PC-9 (cell line): Measurements from ENCODE around the gene TSHZ2. TPM values are rescaled to one million over a fixed set of nuclear protein-coding genes. Genes with fewer than 3 reads are reported as not detected.

Experiments used
- BruUV-seq: library from RNA; stranded (reverse); fragments of 400-500 nt; replicated peaks from 2 replicates; lab custom pipeline; 2021; lab: Mats Ljungman, UMichigan
- CTCF ChIA-PET: fragments of 300-600 bp; sonication (Branson Sonifier 250); formaldehyde crosslinking; loops from one replicate; lab custom pipeline; 2022; ENCODE audit warnings: antibody characterized with exemption; lab: Charles Lee
- POLR2A ChIA-PET: fragments of 300-600 bp; sonication (Branson Sonifier 250); formaldehyde crosslinking; loops from one replicate; lab custom pipeline; 2022; ENCODE audit warnings: antibody characterized with exemption; ENCODE audit not compliant: unreplicated experiment; lab: Charles Lee
- DNase-seq, 2 experiments: peaks; one replicate each; pipeline versions ENCODE4 v3.0.0 to v3.0.0-alpha.2; 2015 to 2022; ENCODE audit warnings: mixed read lengths in 1 of 2
- H2AFZ ChIP-seq: fragments of 200-600 bp; sonication (generic); 2 replicates; pipeline ENCODE4 v1.8.1; 2017; ENCODE audit warnings: antibody characterized with exemption
- H3F3A ChIP-seq: fragments of 200-600 bp; sonication (generic); 2 replicates; pipeline ENCODE4 v1.8.1; 2017; ENCODE audit warnings: antibody characterized with exemption, mild to moderate bottlenecking, low read depth; ENCODE audit not compliant: insufficient read depth
- H3K27ac ChIP-seq: fragments of 200-600 bp; sonication (generic); 2 replicates; pipeline ENCODE4 v1.6.1; 2016; ENCODE audit warnings: mixed run types
- H3K27me3 ChIP-seq: fragments of 200-600 bp; sonication (generic); 2 replicates; pipeline ENCODE4 v1.6.1; 2016; ENCODE audit warnings: low read depth, mixed run types; ENCODE audit not compliant: insufficient read depth
- H3K36me3 ChIP-seq: fragments of 200-600 bp; sonication (generic); 2 replicates; pipeline ENCODE4 v1.6.1; 2016; ENCODE audit warnings: low read depth, mixed run types
- H3K4me1 ChIP-seq: fragments of 200-600 bp; sonication (generic); replicated peaks from 2 replicates; pipeline ENCODE4 v1.6.1; 2016; ENCODE audit warnings: mixed run types; ENCODE audit not compliant: insufficient read depth
- H3K4me2 ChIP-seq: fragments of 200-600 bp; sonication (generic); 2 replicates; pipeline ENCODE4 v1.6.1; 2017; ENCODE audit warnings: mixed run types
- H3K4me3 ChIP-seq: fragments of 200-600 bp; sonication (generic); 2 replicates; pipeline ENCODE4 v1.6.1; 2016; ENCODE audit warnings: mixed run types
- H3K79me2 ChIP-seq: fragments of 200-600 bp; sonication (generic); 2 replicates; pipeline ENCODE4 v1.6.1; 2017; ENCODE audit warnings: low read depth, mixed run types
- H3K9me2 ChIP-seq: fragments of 200-600 bp; sonication (generic); 2 replicates; pipeline ENCODE4 v1.8.1; 2017; ENCODE audit warnings: mild to moderate bottlenecking; ENCODE audit not compliant: insufficient read depth
- H3K9me3 ChIP-seq: fragments of 200-600 bp; sonication (generic); 2 replicates; pipeline ENCODE4 v1.8.1; 2016; ENCODE audit warnings: low read depth; ENCODE audit not compliant: insufficient read depth
- H4K20me1 ChIP-seq: fragments of 200-600 bp; sonication (generic); 2 replicates; pipeline ENCODE4 v1.8.1; 2017; ENCODE audit not compliant: insufficient read depth
- CTCF ChIP-seq: fragments of 200-600 bp; sonication (generic); conservative IDR thresholded peaks from 2 replicates; pipeline ENCODE4 v1.6.1; 2017; ENCODE audit warnings: mixed run types, antibody characterized with exemption, mild to moderate bottlenecking, moderate library complexity
- EZH2 ChIP-seq: fragments of 200-600 bp; sonication (generic); IDR thresholded peaks from 2 replicates; pipeline ENCODE4 v1.8.0; 2017; ENCODE audit warnings: antibody characterized with exemption, low read depth
- intact Hi-C: fragments of 100-400 bp; cut with micrococcal nuclease; formaldehyde crosslinking; loops from one replicate; pipeline ENCODE4 v1.10.0; 2022; ENCODE audit not compliant: unreplicated experiment
- total RNA-seq: library from RNA; stranded (reverse); gene quantifications from 2 replicates; pipeline ENCODE4 v1.2.3, GENCODE V29; 2021

TSHZ2 gene
- total RNA-seq, 1 experiment from 2014 or later = not detected

DNA sequence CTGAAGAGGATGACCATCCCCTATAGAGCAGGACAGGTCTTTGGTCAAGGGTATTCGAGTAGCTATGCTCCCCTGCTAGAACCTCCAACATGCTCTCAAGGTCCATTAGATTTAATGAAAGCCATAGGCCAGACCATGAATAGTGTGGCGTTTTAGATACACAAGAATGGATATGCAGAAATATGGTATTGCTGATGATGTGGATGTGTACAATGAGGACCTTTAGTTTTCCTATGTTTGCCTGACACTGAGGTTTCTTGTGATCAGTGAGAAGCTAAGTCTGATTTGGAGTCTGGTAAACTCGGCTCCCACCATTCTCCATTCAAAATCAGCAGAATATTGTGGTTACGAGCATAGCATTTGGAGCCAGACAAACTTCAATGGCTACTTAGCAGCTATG is 125.6 kb downstream of the TSHZ2 start:
- H3K4me3 ChIP-seq = no peak overlapping the region
- H3K79me2 ChIP-seq = no peaks in the 10 kb centered on the region
- CTCF ChIA-PET = no interaction called here
- no peaks in the 10 kb centered on the region for H3K36me3 ChIP-seq
- no peaks in the 10 kb centered on the region for H4K20me1 ChIP-seq
- POLR2A ChIA-PET = no interaction called here
- no TSS peak for BruUV-seq
- H3K27ac ChIP-seq = no peak overlapping the region
- H3K9me2 ChIP-seq = no peaks in the 10 kb centered on the region
- no peaks in the 10 kb centered on the region for H3K9me3 ChIP-seq
- H2AFZ ChIP-seq = no peak overlapping the region
- H3F3A ChIP-seq = no peaks in the 10 kb centered on the region
- TF ChIP-seq EZH2 = no peak
- no peak for TF ChIP-seq CTCF
- H3K27me3 ChIP-seq = peaks cover 38% of the 10 kb centered on the region
- intact Hi-C loops = no loop called here
- DNase-seq = no peak
- H3K4me1 ChIP-seq = no peaks in the 10 kb centered on the region
- H3K4me2 ChIP-seq = no peak overlapping the region

GRCh38 chr20:53098621-53099020 is 126.5 kb downstream of the TSHZ2 start:
- H3K27ac ChIP-seq = no peak overlapping the region
- no peak overlapping the region for H2AFZ ChIP-seq
- BruUV-seq = no TSS peak
- no peaks in the 10 kb centered on the region for H3F3A ChIP-seq
- POLR2A ChIA-PET = no interaction called here
- H3K9me2 ChIP-seq = no peaks in the 10 kb centered on the region
- intact Hi-C loops = no loop called here
- H3K36me3 ChIP-seq = no peaks in the 10 kb centered on the region
- H3K4me2 ChIP-seq = no peak overlapping the region
- TF ChIP-seq CTCF = no peak
- TF ChIP-seq EZH2 = no peak
- peaks cover 39% of the 10 kb centered on the region for H3K27me3 ChIP-seq
- H3K9me3 ChIP-seq = no peaks in the 10 kb centered on the region
- no peaks in the 10 kb centered on the region for H4K20me1 ChIP-seq
- H3K4me1 ChIP-seq = no peaks in the 10 kb centered on the region
- no peaks in the 10 kb centered on the region for H3K79me2 ChIP-seq
- no peak for DNase-seq
- no peak overlapping the region for H3K4me3 ChIP-seq
- CTCF ChIA-PET = no interaction called here

- Histone ChIP-seq H3K4me2 (no peak overlapping the region), H3K79me2 (no peaks in the 10 kb centered on the region), H2AFZ (no peak overlapping the region), H4K20me1 (no peaks in the 10 kb centered on the region), H3K27me3 (peaks cover 50% of the 10 kb centered on the region), H3K27ac (no peak overlapping the region), H3K4me3 (no peak overlapping the region), H3K9me3 (no peaks in the 10 kb centered on the region), H3K36me3 (no peaks in the 10 kb centered on the region), H3F3A (no peaks in the 10 kb centered on the region), H3K4me1 (no peaks in the 10 kb centered on the region), H3K9me2 (no peaks in the 10 kb centered on the region)
- POLR2A ChIA-PET = no interaction called here
- BruUV-seq = no TSS peak
- CTCF ChIA-PET = no interaction called here
- TF ChIP-seq EZH2 (no peak), CTCF (no peak)
- intact Hi-C loops = no loop called here
- DNase-seq = no peak
These were observed 127.7 kb downstream of the TSHZ2 start for GRCh38 chr20:53099856-53100255.
